Measurements from ENCODE around the gene LEMD3. TPM values are rescaled to one million over a fixed set of nuclear protein-coding genes. Genes with fewer than 3 reads are reported as not detected.
A peak's percentile ranks its signal among the peaks of the same experiment; 100 is the strongest.

LEMD3 gene
- polyA plus RNA-seq, 1 donor (not counting 4 experiments of a cell fraction or from before 2014, with no cell fraction given), result 21.8 TPM

DNA sequence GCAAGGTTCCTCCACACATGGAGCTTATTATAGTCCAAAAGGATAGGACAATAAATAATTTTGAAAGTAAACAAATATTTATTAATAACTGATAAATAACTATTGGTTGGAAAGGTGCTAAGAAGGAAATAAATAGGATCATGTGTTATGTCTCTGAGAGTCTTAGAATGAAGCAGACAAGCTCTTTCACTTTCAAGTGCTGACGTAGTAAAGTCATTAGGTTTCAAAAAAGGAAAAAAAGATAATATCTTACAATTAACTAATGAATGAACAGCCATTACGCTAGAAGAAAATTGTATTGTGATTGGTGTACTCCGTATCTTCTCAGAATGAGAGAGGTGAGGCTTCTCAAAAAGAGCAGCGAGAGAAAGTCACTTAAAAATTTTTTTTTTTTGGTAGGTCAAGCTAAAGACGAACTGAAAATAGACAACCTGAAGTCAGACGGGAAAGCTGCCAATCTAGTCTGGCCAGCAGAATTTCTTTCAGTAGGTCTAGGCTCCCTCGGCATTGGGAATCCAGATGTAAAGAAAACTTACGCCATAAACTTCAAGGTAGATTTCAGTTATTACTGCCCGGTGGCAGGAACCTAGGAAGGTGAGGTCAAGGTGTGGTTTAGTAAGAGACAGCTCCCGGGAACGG is 583 bp upstream of the LEMD3 start:
- H4K20me1 ChIP-seq (ENCODE audit: control insufficient read depth, extremely low read depth, insufficient read depth, low read length), result peaks cover 15% of the 10 kb centered on the region
- H3K4me3 ChIP-seq (ENCODE audit: control insufficient read depth in 2 of 3, extremely low read depth in 1 of 3, insufficient read depth in 2 of 3, low read depth in 1 of 3, low read length in 3 of 3), result peak overlapping the region; percentile 67 to 94 (median 74)
- no peaks in the 10 kb centered on the region for H3K9me1 ChIP-seq (ENCODE audit: control insufficient read depth, extremely low read depth, insufficient read depth, low read length)
- H3K36me3 ChIP-seq (ENCODE audit: control insufficient read depth in 2 of 2, extremely low read depth in 1 of 2, insufficient read depth in 2 of 2, low read length in 2 of 2), result no peaks in the 10 kb centered on the region
- peak overlapping the region; percentile 97 for H2AFZ ChIP-seq (ENCODE audit: control insufficient read depth, low read length)
- no peak for DNase-seq (ENCODE audit: low read depth, low spot score)
- H3K4me1 ChIP-seq (ENCODE audit: control insufficient read depth, extremely low read depth, insufficient read depth, low read length), result peaks cover 23% of the 10 kb centered on the region
- peak overlapping the region; percentile 94 for H3K27ac ChIP-seq (ENCODE audit: control insufficient read depth, insufficient read depth, low read length)
- peak overlapping the region; percentile 98 for H3K9ac ChIP-seq (ENCODE audit: control insufficient read depth, extremely low read depth, insufficient read depth, low read length)
- dilution Hi-C loops (cut with MboI; ENCODE audit: extremely low pct_ligation_motif_present, low sequenced_read_pairs), result no loop called here
- no peak for TF ChIP-seq CTCF (optimal IDR thresholded peaks at IDR 0.05 in 1 of 3, IDR thresholded peaks at IDR 0.05 in 1 of 3, conservative IDR thresholded peaks at IDR 0.05 in 1 of 3; ENCODE audit: extremely low read depth in 1 of 3, insufficient read depth in 2 of 3, low read length in 3 of 3)
- TF ChIP-seq EZH2 (IDR thresholded peaks at IDR 0.05; ENCODE audit: low read length), result no peak
- H3K9me3 ChIP-seq (ENCODE audit: control insufficient read depth, low read depth, low read length), result no peaks in the 10 kb centered on the region
- H3K4me2 ChIP-seq (ENCODE audit: control insufficient read depth, extremely low read depth, insufficient read depth, low read depth, low read length), result peak overlapping the region; percentile 98
- H3K79me2 ChIP-seq (ENCODE audit: control insufficient read depth, insufficient read depth, low read length), result peaks cover 43% of the 10 kb centered on the region
- H3K27me3 ChIP-seq (ENCODE audit: control insufficient read depth, extremely low read depth, insufficient read depth, low read length), result peaks cover under 1% of the 10 kb centered on the region
- no peak for FAIRE-seq

- peak overlapping the region; percentile 74 for H2AFZ ChIP-seq (ENCODE audit: control insufficient read depth, low read length)
- H3K36me3 ChIP-seq (ENCODE audit: control insufficient read depth in 2 of 2, extremely low read depth in 1 of 2, insufficient read depth in 2 of 2, low read length in 2 of 2), result peaks cover 1 to 2% of the 10 kb centered on the region in 2 experiments
- peak overlapping the region; percentile 94 for H3K27ac ChIP-seq (ENCODE audit: control insufficient read depth, insufficient read depth, low read length)
- peaks cover 23% of the 10 kb centered on the region for H3K4me1 ChIP-seq (ENCODE audit: control insufficient read depth, extremely low read depth, insufficient read depth, low read length)
- H4K20me1 ChIP-seq (ENCODE audit: control insufficient read depth, extremely low read depth, insufficient read depth, low read length), result peaks cover 15% of the 10 kb centered on the region
- FAIRE-seq (no peak), DNase-seq (ENCODE audit: low read depth, low spot score) (no peak)
- H3K9me1 ChIP-seq (ENCODE audit: control insufficient read depth, extremely low read depth, insufficient read depth, low read length), result no peaks in the 10 kb centered on the region
- no peaks in the 10 kb centered on the region for H3K27me3 ChIP-seq (ENCODE audit: control insufficient read depth, extremely low read depth, insufficient read depth, low read length)
- dilution Hi-C loops (cut with MboI; ENCODE audit: extremely low pct_ligation_motif_present, low sequenced_read_pairs), result no loop called here
- H3K79me2 ChIP-seq (ENCODE audit: control insufficient read depth, insufficient read depth, low read length), result peaks cover 57% of the 10 kb centered on the region
- H3K4me2 ChIP-seq (ENCODE audit: control insufficient read depth, extremely low read depth, insufficient read depth, low read depth, low read length), result peak overlapping the region; percentile 98
- peak overlapping the region; percentile 98 for H3K9ac ChIP-seq (ENCODE audit: control insufficient read depth, extremely low read depth, insufficient read depth, low read length)
- TF ChIP-seq EZH2 (IDR thresholded peaks at IDR 0.05; ENCODE audit: low read length) (no peak), CTCF (optimal IDR thresholded peaks at IDR 0.05 in 1 of 3, IDR thresholded peaks at IDR 0.05 in 1 of 3, conservative IDR thresholded peaks at IDR 0.05 in 1 of 3; ENCODE audit: extremely low read depth in 1 of 3, insufficient read depth in 2 of 3, low read length in 3 of 3) (no peak)
- peak overlapping the region; percentile 94 to 98 (median 94) for H3K4me3 ChIP-seq (ENCODE audit: control insufficient read depth in 2 of 3, extremely low read depth in 1 of 3, insufficient read depth in 2 of 3, low read depth in 1 of 3, low read length in 3 of 3)
- no peaks in the 10 kb centered on the region for H3K9me3 ChIP-seq (ENCODE audit: control insufficient read depth, low read depth, low read length)
Observed at GRCh38 chr12:65170209-65170881, 962 bp downstream of the LEMD3 start.
